Endothelial cell of coronary artery (primary cell): ENCODE measurements around the gene FAM221A. TPM values are rescaled to one million over a fixed set of nuclear protein-coding genes. Genes with fewer than 3 reads are reported as not detected.

Experiments
- total RNA-seq: library from RNA; depleted of rRNA; stranded (reverse); fragments of >200 nt; gene quantifications from 2 replicates; pipeline ENCODE4 v1.2.3, GENCODE V29; 2014

FAM221A gene
- total RNA-seq: 3.4 and 5.0 TPM in 2 replicates

DNA sequence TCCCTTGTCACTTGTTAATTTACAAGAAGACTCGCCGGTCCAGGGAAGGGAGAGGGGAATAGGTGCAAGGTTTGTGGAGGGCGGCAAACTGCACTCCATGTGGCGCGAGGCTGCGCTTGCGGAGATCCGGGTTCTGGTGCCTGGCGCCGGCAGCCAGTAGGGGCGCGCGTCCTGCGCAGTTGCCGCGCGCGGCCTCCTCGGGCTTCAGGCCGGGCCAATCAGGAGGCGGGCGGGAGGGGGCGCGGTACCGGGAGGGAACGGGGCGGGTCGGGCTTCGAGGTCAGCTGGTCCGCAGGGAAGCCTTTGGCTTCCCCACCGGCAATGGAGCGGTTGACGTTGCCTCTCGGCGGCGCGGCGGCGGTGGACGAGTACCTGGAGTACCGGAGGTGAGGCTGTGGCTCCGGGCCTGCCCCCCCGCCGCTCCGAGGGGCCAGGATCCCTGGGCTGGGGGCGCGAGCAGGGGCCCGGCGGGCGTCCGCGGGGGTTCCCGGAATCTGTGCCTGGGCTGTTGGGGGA lies at the start of gene FAM221A:
FAM221A (plus strand) TSS at position 302 of the 516 bp plus-strand sequence; CDS start at position 322, 20 bp downstream.

GRCh38 chr7:23710000-23710399 lies 30.0 kb downstream of the FAM221A start, which contains the start of gene STK31:
TSS of gene STK31 (plus strand) at chr7:23710219. CDS start at chr7:23710286, 67 bp downstream.

Other genes starting within 250 kb of the FAM221A start
- gene IGF2BP3, start 209.7 kb upstream of the FAM221A start, total RNA-seq: 58.2 and 110 TPM in 2 replicates
- gene TRA2A, start 148.2 kb upstream of the FAM221A start, total RNA-seq: 36.0 and 44.9 TPM in 2 replicates
- 10.3 and 10.9 TPM in 2 replicates for gene CCDC126, start 82.8 kb upstream of the FAM221A start, total RNA-seq
- 0.09 and 0.19 TPM in 2 replicates for gene STK31, start 30.0 kb downstream of the FAM221A start, total RNA-seq